K562 (cell line): Measurements from ENCODE around the gene OCRL. TPM values are rescaled to one million over a fixed set of nuclear protein-coding genes. Genes with fewer than 3 reads are reported as not detected.

Experiments used
- CC2D1A ChIP-seq: fragments of 450-650 bp; IDR thresholded peaks from 2 replicates; pipeline ENCODE4 v1.6.1; 2017; ENCODE audit warnings: mild to moderate bottlenecking
- CREB3L1 ChIP-seq: fragments of 450-650 bp; IDR thresholded peaks from 2 replicates; pipeline ENCODE4 v1.6.1; 2014; ENCODE audit warnings: low read depth, mild to moderate bottlenecking, moderate library complexity, borderline replicate concordance
- ILF3 ChIP-seq: fragments of 450-650 bp; IDR thresholded peaks from 2 replicates; pipeline ENCODE4 v1.6.1; 2018; ENCODE audit warnings: antibody characterized with exemption, mild to moderate bottlenecking, moderate library complexity, borderline replicate concordance
- KLF1 ChIP-seq: fragments of 450-650 bp; IDR thresholded peaks from 2 replicates; pipeline ENCODE4 v1.6.1; 2016; ENCODE audit warnings: missing genetic modification characterization, missing compliant biosample characterization
- MEIS2 ChIP-seq: fragments of 450-650 bp; IDR thresholded peaks from 2 replicates; pipeline ENCODE4 v1.6.1; 2014; ENCODE audit warnings: mild to moderate bottlenecking; ENCODE audit not compliant: partially characterized antibody
- SAP30 ChIP-seq: fragments of 200-600 bp; sonication (generic); IDR thresholded peaks from 2 replicates; pipeline ENCODE4 v1.6.1; 2012; ENCODE audit warnings: borderline replicate concordance, low read depth, mild to moderate bottlenecking, moderate library complexity, low read length, control low read depth, inconsistent platforms; ENCODE audit not compliant: insufficient read depth, poor library complexity, severe bottlenecking
- SMC3 ChIP-seq: conservative IDR thresholded peaks from 2 replicates; pipeline ENCODE4 v1.6.1; 2011; ENCODE audit warnings: low read depth, low read length, improper control_type of control experiment; ENCODE audit not compliant: insufficient read depth
- SREBF1 ChIP-seq: fragments of 150-350 bp; IDR thresholded peaks from 2 replicates; pipeline ENCODE4 v1.6.1; 2014; ENCODE audit warnings: antibody characterized with exemption, low read depth, low read length, borderline replicate concordance
- SREBF2 ChIP-seq: sonication (generic); formaldehyde crosslinking; IDR thresholded peaks from 2 replicates; pipeline ENCODE4 v1.4.0; 2020; ENCODE audit warnings: mild to moderate bottlenecking, missing genetic modification reagents
- SRSF1 ChIP-seq: fragments of 200-400 bp; formaldehyde crosslinking; IDR thresholded peaks from 2 replicates; pipeline ENCODE4 v1.6.1; 2017; ENCODE audit warnings: mild to moderate bottlenecking, low read depth, low read length, moderate library complexity
- STAT6 ChIP-seq: sonication (generic); formaldehyde crosslinking; IDR thresholded peaks from 2 replicates; pipeline ENCODE4 v1.8.1; 2023; ENCODE audit warnings: mild to moderate bottlenecking, missing genetic modification reagents
- XRCC3 ChIP-seq: fragments of 450-650 bp; IDR thresholded peaks from 2 replicates; pipeline ENCODE4 v1.6.1; 2017; ENCODE audit warnings: mild to moderate bottlenecking, moderate library complexity
- ZFPM2 ChIP-seq: fragments of 250-450 bp; sonication (Bioruptor Pico); IDR thresholded peaks from 2 replicates; pipeline ENCODE4 v1.5.1; 2022; ENCODE audit warnings: mild to moderate bottlenecking
- ZNF316 ChIP-seq: fragments of 450-650 bp; IDR thresholded peaks from 2 replicates; pipeline ENCODE4 v1.6.1; 2016
- ZNF699 ChIP-seq: fragments of 250-450 bp; sonication (Bioruptor Pico); IDR thresholded peaks from 2 replicates; pipeline ENCODE4 v1.8.0; 2021; ENCODE audit warnings: mild to moderate bottlenecking, moderate library complexity; ENCODE audit not compliant: insufficient replicate concordance
- polyA plus RNA-seq, 8 experiments: library from polyadenylated mRNA; depleted of rRNA in 4 of 8; stranded (reverse) in 5 of 8; unstranded in 3 of 8; fragments of >200 nt; fragmentation: Nextera tagmentation in 2 of 8; fragmentation: Illumina TruSeq in 1 of 8; extraction: Ambion mirVana in 2 of 8; extraction: Trizol in 1 of 8; gene quantifications; 2 replicates each; pipeline versions ENCODE4 v1.2.1 to v1.2.3, GENCODE V29; 2011 to 2014; ENCODE audit warnings: inconsistent platforms in 1 of 8, missing spikeins in 1 of 8
- total RNA-seq, 7 experiments: library from RNA; depleted of rRNA in 6 of 7; stranded (reverse); fragments of >200 nt in 6 of 7; fragmentation: Illumina TruSeq in 2 of 7; extraction: Trizol in 2 of 7; gene quantifications; 2 replicates each; pipeline versions ENCODE4 v1.2.1 to v1.2.3, GENCODE V29; 2011 to 2021; ENCODE audit warnings: low replicate concordance in 1 of 7
- TF ChIP-seq, protein P1 (sequence below): sonication (generic); formaldehyde crosslinking; IDR thresholded peaks from 2 replicates; pipeline ENCODE4 v1.8.1; 2023; ENCODE audit warnings: mild to moderate bottlenecking, missing genetic modification reagents
- TF ChIP-seq, protein P2 (sequence below), 2 experiments: fragments of 450-650 bp; conservative IDR thresholded peaks; 2 replicates each; pipeline ENCODE4 v1.6.1; 2017; ENCODE audit warnings: mild to moderate bottlenecking in 2 of 2, moderate library complexity in 2 of 2
- TF ChIP-seq, protein P3 (sequence below): sonication (generic); formaldehyde crosslinking; IDR thresholded peaks from 2 replicates; pipeline ENCODE4 v1.8.0; 2023; ENCODE audit warnings: mild to moderate bottlenecking, missing genetic modification reagents

Gene OCRL
- total and polyA plus RNA-seq, 9 of the 15 experiments (the other 6 are each of a cell fraction or from before 2014, with no cell fraction given) = 2.2 to 23.4 (median 11.9) TPM

DNA sequence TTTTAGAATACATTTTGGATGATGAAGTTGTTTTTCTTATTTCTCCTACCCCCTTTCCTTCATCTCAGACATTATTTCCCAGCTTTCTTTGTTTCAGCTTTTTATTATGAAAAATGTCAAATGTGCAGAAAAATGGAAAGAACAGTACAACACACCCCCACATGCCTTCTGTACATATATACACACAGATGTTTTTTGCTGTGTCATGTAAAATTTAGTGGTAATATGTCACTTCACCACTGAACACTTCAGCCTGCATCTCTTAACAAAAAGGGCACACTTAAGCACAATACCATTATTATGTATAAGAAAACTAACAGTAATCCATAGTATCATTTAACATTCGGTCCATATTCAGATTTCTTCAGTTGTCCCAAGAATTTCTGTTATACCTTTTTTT lies 37.8 kb downstream of the OCRL start (continued):
- no peak for TF ChIP-seq XRCC3
- no peak for TF ChIP-seq KLF1 (tag)
- TF ChIP-seq SRSF1 = no peak
- no peak for TF ChIP-seq SAP30
- TF ChIP-seq MEIS2 = no peak
- TF ChIP-seq, protein P1, sequence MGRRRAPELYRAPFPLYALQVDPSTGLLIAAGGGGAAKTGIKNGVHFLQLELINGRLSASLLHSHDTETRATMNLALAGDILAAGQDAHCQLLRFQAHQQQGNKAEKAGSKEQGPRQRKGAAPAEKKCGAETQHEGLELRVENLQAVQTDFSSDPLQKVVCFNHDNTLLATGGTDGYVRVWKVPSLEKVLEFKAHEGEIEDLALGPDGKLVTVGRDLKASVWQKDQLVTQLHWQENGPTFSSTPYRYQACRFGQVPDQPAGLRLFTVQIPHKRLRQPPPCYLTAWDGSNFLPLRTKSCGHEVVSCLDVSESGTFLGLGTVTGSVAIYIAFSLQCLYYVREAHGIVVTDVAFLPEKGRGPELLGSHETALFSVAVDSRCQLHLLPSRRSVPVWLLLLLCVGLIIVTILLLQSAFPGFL (CRISPR knock-in tag) = no peak
- no peak for TF ChIP-seq STAT6 (CRISPR knock-in tag)
- TF ChIP-seq CREB3L1 = no peak
- no peak for TF ChIP-seq ZNF699 (CRISPR knock-in tag)
- TF ChIP-seq ZFPM2 = no peak
- TF ChIP-seq SREBF1 = no peak
- peak; percentile 99 for TF ChIP-seq ZNF316
- no peak for TF ChIP-seq SMC3
- TF ChIP-seq, protein P2, sequence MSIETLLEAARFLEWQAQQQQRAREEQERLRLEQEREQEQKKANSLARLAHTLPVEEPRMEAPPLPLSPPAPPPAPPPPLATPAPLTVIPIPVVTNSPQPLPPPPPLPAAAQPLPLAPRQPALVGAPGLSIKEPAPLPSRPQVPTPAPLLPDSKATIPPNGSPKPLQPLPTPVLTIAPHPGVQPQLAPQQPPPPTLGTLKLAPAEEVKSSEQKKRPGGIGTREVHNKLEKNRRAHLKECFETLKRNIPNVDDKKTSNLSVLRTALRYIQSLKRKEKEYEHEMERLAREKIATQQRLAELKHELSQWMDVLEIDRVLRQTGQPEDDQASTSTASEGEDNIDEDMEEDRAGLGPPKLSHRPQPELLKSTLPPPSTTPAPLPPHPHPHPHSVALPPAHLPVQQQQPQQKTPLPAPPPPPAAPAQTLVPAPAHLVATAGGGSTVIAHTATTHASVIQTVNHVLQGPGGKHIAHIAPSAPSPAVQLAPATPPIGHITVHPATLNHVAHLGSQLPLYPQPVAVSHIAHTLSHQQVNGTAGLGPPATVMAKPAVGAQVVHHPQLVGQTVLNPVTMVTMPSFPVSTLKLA (conservative IDR thresholded peaks at IDR 0.05) = peak in 1 of 2 experiments; percentile 27; a peak in 1 of 4 replicates
- TF ChIP-seq, protein P3, sequence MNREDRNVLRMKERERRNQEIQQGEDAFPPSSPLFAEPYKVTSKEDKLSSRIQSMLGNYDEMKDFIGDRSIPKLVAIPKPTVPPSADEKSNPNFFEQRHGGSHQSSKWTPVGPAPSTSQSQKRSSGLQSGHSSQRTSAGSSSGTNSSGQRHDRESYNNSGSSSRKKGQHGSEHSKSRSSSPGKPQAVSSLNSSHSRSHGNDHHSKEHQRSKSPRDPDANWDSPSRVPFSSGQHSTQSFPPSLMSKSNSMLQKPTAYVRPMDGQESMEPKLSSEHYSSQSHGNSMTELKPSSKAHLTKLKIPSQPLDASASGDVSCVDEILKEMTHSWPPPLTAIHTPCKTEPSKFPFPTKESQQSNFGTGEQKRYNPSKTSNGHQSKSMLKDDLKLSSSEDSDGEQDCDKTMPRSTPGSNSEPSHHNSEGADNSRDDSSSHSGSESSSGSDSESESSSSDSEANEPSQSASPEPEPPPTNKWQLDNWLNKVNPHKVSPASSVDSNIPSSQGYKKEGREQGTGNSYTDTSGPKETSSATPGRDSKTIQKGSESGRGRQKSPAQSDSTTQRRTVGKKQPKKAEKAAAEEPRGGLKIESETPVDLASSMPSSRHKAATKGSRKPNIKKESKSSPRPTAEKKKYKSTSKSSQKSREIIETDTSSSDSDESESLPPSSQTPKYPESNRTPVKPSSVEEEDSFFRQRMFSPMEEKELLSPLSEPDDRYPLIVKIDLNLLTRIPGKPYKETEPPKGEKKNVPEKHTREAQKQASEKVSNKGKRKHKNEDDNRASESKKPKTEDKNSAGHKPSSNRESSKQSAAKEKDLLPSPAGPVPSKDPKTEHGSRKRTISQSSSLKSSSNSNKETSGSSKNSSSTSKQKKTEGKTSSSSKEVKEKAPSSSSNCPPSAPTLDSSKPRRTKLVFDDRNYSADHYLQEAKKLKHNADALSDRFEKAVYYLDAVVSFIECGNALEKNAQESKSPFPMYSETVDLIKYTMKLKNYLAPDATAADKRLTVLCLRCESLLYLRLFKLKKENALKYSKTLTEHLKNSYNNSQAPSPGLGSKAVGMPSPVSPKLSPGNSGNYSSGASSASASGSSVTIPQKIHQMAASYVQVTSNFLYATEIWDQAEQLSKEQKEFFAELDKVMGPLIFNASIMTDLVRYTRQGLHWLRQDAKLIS (CRISPR knock-in tag) = no peak
- no peak for TF ChIP-seq CC2D1A
- no peak for TF ChIP-seq SREBF2
- TF ChIP-seq ILF3 = no peak
